GM21515 (cell line): ENCODE data around the gene ZNF764.

ENCODE experiments used
- ATAC-seq: cut with Tn5 transposase; IDR thresholded peaks from one replicate; pipeline ENCODE4 v1.9.1; 2021; ENCODE audit not compliant: unreplicated experiment

ZNF764 gene

GRCh38 chr16:30570636-30571444 is 12.7 kb upstream of the ZNF764 start:
- no peak for ATAC-seq

- ATAC-seq = no peak
Measured at GRCh38 chr16:30569746-30570635, 11.8 kb upstream of the ZNF764 start.

- ATAC-seq = no peak
Measured at GRCh38 chr16:30569281-30569680, 11.1 kb upstream of the ZNF764 start.

GRCh38 chr16:30567991-30568638 is 9.9 kb upstream of the ZNF764 start:
- ATAC-seq = no peak

GRCh38 chr16:30567160-30567990 is 9.2 kb upstream of the ZNF764 start:
- no peak for ATAC-seq

GRCh38 chr16:30566531-30566930 is 8.4 kb upstream of the ZNF764 start:
- ATAC-seq = no peak

GRCh38 chr16:30565984-30566383 is 7.8 kb upstream of the ZNF764 start:
- no peak for ATAC-seq

GRCh38 chr16:30565526-30565925 is 7.4 kb upstream of the ZNF764 start:
- no peak for ATAC-seq

- ATAC-seq = no peak
Measured at GRCh38 chr16:30562021-30562420, 3.8 kb upstream of the ZNF764 start.

- ATAC-seq = no peak
Measured at GRCh38 chr16:30561089-30561816, 3.1 kb upstream of the ZNF764 start.

GRCh38 chr16:30559690-30560089 is 1.5 kb upstream of the ZNF764 start:
- ATAC-seq = no peak

GRCh38 chr16:30558789-30559377 is 709 bp upstream of the ZNF764 start:
- ATAC-seq = no peak

GRCh38 chr16:30557707-30557956 is 542 bp downstream of the ZNF764 start:
- ATAC-seq = no peak

GRCh38 chr16:30556125-30556473 is 2.1 kb downstream of the ZNF764 start:
- ATAC-seq = no peak

- no peak for ATAC-seq
Measured at GRCh38 chr16:30555315-30556124, 2.7 kb downstream of the ZNF764 start.

GRCh38 chr16:30554557-30555314 is 3.4 kb downstream of the ZNF764 start:
- no peak for ATAC-seq

GRCh38 chr16:30553393-30553899 is 4.7 kb downstream of the ZNF764 start:
- no peak for ATAC-seq

- ATAC-seq = no peak
Measured at GRCh38 chr16:30552956-30553355, 5.2 kb downstream of the ZNF764 start.
